Measurements from ENCODE around the gene DCAF7.

GRCh38 chr17:63640038-63640437, 89.8 kb downstream of the DCAF7 start:
- TF ChIP-seq POLR2AphosphoS5 (IDR thresholded peaks at IDR 0.05; ENCODE audit: low read depth, low read length) (no peak), TAF1 (IDR thresholded peaks at IDR 0.05; ENCODE audit: borderline replicate concordance, insufficient read depth, low read length) (no peak)

Data from PFSK-1 (cell line).